Measurements from ENCODE around the gene CD5L. TPM values are rescaled to one million over a fixed set of nuclear protein-coding genes. Genes with fewer than 3 reads are reported as not detected.

Gene CD5L
- total and polyA plus RNA-seq, 9 of the 15 experiments (the other 6 are each of a cell fraction or from before 2014, with no cell fraction given): not detected

DNA sequence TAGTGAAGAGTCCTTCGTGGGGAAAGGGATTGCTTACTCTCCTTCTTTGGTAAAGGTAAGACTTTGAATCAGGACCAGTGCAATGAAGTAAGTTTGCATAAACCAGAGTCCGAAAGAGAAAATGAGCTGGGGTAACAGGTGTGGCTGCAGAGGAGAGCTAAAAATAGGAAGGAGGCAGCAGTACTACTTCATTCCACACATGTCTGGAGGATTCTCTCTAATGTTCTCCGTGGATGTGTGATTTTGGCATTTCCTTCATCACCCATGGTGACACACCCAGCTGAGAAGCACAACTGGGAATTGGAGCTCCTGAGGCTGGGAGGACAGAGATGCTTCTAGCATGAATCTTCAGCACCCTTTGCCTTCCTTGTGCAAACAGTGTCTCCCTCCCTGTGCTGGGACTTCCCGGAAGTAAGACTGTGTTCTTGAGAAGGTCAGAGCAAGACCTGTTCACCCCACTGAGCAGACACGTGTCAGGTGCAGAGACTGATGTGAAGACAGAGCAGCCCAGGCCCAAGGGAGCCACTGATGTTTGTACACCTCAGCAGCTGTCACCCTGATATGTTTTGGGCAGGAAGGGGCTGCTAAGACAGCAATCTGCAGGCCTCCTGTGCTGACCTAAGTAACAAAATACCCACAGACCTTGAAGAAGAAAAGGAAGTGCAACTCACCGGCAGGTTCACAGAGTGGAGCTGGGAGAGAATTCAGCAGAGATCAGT, 35.0 kb downstream of the CD5L start:
- H3K9me1 ChIP-seq (ENCODE audit: control insufficient read depth, insufficient read depth, low read length): no peaks in the 10 kb centered on the region
- FAIRE-seq (no peak), DNase-seq (ENCODE audit: extremely low read depth in 1 of 4, low spot score in 3 of 4) (no peak), ATAC-seq (no peak)
- BruUV-seq (replicated peaks): no TSS peak
- H3K9me3 ChIP-seq (replicated peaks; ENCODE audit: control insufficient read depth, insufficient read depth, low read depth, low read length): no peaks in the 10 kb centered on the region
- H3K4me1 ChIP-seq (replicated peaks in 1 of 2; ENCODE audit: control insufficient read depth in 2 of 2, insufficient read depth in 2 of 2, low read length in 2 of 2): no peaks in the 10 kb centered on the region
- no peaks in the 10 kb centered on the region for H4K20me1 ChIP-seq (replicated peaks; ENCODE audit: control insufficient read depth, insufficient read depth, low read length)
- CTCF ChIA-PET (ENCODE audit: low intra/inter-chr PET ratio): no interaction called here
- H2AFZ ChIP-seq (ENCODE audit: low read depth, low read length): no peak overlapping the region
- H3K27ac ChIP-seq (ENCODE audit: extremely low read depth, low read depth, low read length): no peak overlapping the region
- WGBS (ENCODE audit: insufficient coverage, low coverage, missing lambda C conversion rate): 0% methylated on average over 6 of the region's 6 CpGs
- H3K27me3 ChIP-seq (ENCODE audit: control insufficient read depth in 2 of 2, insufficient read depth in 2 of 2, low read length in 2 of 2): no peaks in the 10 kb centered on the region
- POLR2A ChIA-PET: no interaction called here
- H3K79me2 ChIP-seq (ENCODE audit: control insufficient read depth, insufficient read depth, low read length): no peaks in the 10 kb centered on the region
- TF ChIP-seq ZNF134 (CRISPR knock-in tag; conservative IDR thresholded peaks at IDR 0.05): no peak
- TF ChIP-seq CTBP1 (IDR thresholded peaks at IDR 0.05; ENCODE audit: borderline replicate concordance): no peak
- no peak for TF ChIP-seq CAMTA2 (CRISPR knock-in tag; conservative IDR thresholded peaks at IDR 0.05)
- TF ChIP-seq ZBTB1 (CRISPR knock-in tag; IDR thresholded peaks at IDR 0.05; ENCODE audit: borderline replicate concordance, low read depth): no peak
- TF ChIP-seq TAF1 (IDR thresholded peaks at IDR 0.05; ENCODE audit: control insufficient read depth, extremely low read depth, insufficient read depth, low read length, severe bottlenecking): no peak
- no peak for TF ChIP-seq SPI1 (IDR thresholded peaks at IDR 0.05; ENCODE audit: borderline replicate concordance, low read depth, low read length)
- no peak for TF ChIP-seq RUNX1 (IDR thresholded peaks at IDR 0.05; ENCODE audit: low read depth)
- no peak for TF ChIP-seq DIDO1 (tag; IDR thresholded peaks at IDR 0.05; ENCODE audit: low read depth)
- no peak for TF ChIP-seq MCM5 (IDR thresholded peaks at IDR 0.05; ENCODE audit: low read depth)
- no peak for TF ChIP-seq U2AF1 (optimal IDR thresholded peaks at IDR 0.05; ENCODE audit: low read depth, low read length)
- no peak for TF ChIP-seq ZNF41 (CRISPR knock-in tag; conservative IDR thresholded peaks at IDR 0.05)
- TF ChIP-seq, protein P1, sequence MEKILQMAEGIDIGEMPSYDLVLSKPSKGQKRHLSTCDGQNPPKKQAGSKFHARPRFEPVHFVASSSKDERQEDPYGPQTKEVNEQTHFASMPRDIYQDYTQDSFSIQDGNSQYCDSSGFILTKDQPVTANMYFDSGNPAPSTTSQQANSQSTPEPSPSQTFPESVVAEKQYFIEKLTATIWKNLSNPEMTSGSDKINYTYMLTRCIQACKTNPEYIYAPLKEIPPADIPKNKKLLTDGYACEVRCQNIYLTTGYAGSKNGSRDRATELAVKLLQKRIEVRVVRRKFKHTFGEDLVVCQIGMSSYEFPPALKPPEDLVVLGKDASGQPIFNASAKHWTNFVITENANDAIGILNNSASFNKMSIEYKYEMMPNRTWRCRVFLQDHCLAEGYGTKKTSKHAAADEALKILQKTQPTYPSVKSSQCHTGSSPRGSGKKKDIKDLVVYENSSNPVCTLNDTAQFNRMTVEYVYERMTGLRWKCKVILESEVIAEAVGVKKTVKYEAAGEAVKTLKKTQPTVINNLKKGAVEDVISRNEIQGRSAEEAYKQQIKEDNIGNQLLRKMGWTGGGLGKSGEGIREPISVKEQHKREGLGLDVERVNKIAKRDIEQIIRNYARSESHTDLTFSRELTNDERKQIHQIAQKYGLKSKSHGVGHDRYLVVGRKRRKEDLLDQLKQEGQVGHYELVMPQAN (IDR thresholded peaks at IDR 0.05; ENCODE audit: borderline replicate concordance): no peak
- in situ Hi-C loops (cut with MboI) (no loop called here), intact Hi-C loops (cut with micrococcal nuclease) (no loop called here)
- no peak overlapping the region for H3K9ac ChIP-seq (ENCODE audit: insufficient read depth in 1 of 2, low read depth in 2 of 2, low read length in 2 of 2)
- H3K4me2 ChIP-seq (ENCODE audit: insufficient read depth, low read length): no peak overlapping the region
- no peak overlapping the region for H3K4me3 ChIP-seq
- H3K36me3 ChIP-seq (ENCODE audit: control insufficient read depth, insufficient read depth, low read length): no peaks in the 10 kb centered on the region

Data from K562 (cell line).